DND-41 (cell line): ENCODE results near the gene OBSCN.

Source experiments
- EZH2 ChIP-seq: IDR thresholded peaks from 3 replicates; pipeline ENCODE4 v1.6.1; 2012; ENCODE audit warnings: borderline replicate concordance, low read depth, mild to moderate bottlenecking, moderate library complexity, low read length, inconsistent platforms; ENCODE audit not compliant: severe bottlenecking
- TF ChIP-seq, protein P1 (sequence below): IDR thresholded peaks from 2 replicates; pipeline ENCODE4 v1.5.1; 2012; ENCODE audit warnings: borderline replicate concordance, low read length, moderate library complexity, mild to moderate bottlenecking; ENCODE audit not compliant: poor library complexity, severe bottlenecking; ENCODE audit errors: extremely low read depth

DNA sequence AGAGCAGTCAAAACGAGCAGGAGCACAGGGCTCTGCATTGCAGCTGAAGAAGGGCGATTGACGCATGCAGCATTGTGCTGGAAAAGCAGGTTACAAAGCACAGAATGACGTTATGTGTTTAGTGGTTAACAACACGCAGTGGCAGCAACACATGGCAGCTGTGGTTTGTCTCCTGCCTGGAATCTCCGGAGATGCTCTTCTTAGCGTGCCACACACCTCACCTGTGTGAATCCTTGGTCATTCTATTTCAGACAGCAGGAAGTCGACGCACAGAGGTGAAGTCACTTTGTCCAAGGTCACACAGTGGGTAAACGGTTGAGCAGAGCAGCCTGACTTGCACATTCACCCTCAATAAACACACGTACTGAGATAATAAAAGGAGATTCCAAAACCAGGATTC lies 14.7 kb downstream of the OBSCN start:
- TF ChIP-seq, protein P1, sequence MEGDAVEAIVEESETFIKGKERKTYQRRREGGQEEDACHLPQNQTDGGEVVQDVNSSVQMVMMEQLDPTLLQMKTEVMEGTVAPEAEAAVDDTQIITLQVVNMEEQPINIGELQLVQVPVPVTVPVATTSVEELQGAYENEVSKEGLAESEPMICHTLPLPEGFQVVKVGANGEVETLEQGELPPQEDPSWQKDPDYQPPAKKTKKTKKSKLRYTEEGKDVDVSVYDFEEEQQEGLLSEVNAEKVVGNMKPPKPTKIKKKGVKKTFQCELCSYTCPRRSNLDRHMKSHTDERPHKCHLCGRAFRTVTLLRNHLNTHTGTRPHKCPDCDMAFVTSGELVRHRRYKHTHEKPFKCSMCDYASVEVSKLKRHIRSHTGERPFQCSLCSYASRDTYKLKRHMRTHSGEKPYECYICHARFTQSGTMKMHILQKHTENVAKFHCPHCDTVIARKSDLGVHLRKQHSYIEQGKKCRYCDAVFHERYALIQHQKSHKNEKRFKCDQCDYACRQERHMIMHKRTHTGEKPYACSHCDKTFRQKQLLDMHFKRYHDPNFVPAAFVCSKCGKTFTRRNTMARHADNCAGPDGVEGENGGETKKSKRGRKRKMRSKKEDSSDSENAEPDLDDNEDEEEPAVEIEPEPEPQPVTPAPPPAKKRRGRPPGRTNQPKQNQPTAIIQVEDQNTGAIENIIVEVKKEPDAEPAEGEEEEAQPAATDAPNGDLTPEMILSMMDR = no peak
- no peak for TF ChIP-seq EZH2
